NCI-H1105 treated with DMSO at 0.1 percent for 48 hours (cell line): ENCODE measurements around the gene CCNJL.

Experiments used
- DNase-seq: peaks from one replicate; lab custom pipeline; 2025; lab: John Stamatoyannopoulos, UW

The CCNJL gene

DNA sequence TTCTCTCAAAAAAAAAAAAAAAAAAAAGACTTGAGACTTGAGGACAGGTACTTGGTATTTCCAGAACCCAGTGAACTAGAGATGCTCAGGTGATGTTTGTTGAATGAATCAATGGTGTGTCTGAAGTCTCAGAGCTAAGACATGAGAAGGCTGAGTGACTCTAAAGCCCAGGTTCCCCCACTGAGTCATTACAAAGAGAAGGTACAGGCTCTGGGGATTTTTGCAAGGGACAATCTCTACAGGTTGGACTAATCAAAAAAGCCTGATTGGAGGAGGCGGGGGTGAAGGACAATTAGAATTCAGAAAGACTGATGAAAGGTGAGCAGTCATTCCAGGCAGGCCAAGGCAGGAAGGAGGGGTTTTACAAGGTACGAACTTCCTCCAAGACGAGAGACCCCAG lies 91.3 kb downstream of the CCNJL start:
- DNase-seq, result no peak

DNA sequence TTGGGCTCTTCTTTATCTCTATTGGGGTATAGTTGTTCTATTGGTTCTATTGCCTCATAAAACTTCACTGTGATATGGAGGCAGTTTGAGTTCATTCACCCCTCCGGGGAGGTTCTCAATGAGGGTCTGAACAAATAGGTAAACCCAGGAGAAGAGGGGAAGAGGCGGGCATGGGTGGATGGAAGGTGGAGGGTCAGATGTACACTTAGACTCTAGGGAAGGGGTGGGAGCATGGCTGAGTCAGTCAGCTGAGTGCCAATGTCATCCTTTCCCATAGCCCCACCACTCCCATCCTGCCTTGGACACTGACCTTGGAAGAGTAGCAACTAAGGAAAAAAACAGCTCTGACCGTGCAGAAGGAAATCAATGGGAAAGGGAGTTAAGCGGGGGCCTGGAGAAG lies 93.0 kb downstream of the CCNJL start:
- DNase-seq, result no peak

- DNase-seq, result no peak
Observed at GRCh38 chr5:160213537-160213936, 98.8 kb downstream of the CCNJL start.

DNA sequence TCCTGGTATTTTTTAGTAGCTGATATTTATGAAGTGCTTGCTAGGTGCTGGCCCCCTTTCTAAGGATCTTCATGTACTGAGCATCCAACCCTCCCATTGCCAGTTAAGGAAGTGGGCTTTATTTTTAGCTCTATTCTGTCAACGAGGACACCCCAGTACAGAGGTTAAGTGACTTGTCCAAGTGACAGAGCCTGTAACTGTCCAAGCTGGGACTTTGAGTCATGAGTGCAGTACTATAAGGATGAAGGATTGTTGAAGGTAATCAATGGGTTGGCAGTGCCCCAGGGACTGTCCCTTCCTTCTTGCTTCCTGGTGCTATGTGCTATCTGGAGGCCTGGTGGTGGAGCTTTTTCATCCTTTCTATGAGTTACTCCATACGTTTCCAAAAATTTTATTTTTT lies 101.0 kb downstream of the CCNJL start:
- no peak for DNase-seq

DNA sequence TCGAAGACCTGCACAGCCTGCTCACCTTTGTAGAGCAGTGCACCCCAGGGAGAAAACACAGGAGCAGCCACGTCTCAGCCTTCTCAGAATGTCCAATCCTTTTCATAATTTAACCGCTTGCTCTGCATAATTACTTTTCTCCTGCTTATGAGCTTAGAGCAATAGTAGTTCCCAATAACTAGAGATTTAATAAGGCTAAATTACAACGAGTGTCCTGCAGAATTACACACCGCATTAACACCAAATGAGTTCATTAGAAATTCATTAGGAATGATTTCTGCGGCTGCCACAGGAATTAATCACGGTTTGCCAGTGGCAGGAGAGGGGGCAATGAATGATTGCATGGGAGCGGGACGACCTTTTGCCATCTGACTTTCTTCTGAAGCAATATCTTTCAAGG lies 101.8 kb downstream of the CCNJL start:
- DNase-seq, result no peak

- no peak for DNase-seq
Observed at GRCh38 chr5:160209917-160210316, 102.4 kb downstream of the CCNJL start.

DNA sequence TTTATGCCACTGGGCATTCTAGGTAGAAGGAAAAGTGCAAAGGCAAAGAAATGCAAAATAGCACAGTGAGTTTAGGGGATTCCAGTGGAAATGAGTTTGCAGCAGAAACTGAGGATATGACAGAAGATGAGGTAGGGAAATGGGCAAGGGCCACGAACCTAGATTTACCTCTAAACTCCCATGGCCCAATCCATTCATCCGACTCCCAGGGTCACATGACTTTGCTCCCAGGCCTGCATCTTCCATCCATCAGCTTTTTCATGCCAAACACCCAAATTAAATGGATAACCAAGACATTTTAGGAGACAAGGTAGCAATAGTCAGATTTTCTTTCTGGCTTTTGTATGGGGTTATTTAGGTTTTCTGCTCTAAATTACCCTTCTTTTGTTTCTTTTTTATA lies 105.3 kb downstream of the CCNJL start:
- no peak for DNase-seq
